HepG2 (cell line): ENCODE measurements around the gene SLC35B1. TPM values are rescaled to one million over a fixed set of nuclear protein-coding genes. Genes with fewer than 3 reads are reported as not detected.
A peak's percentile ranks its signal among the peaks of the same experiment; 100 is the strongest.

Experiments
- ATRX ChIP-seq: sonication (generic); formaldehyde crosslinking; IDR thresholded peaks from 2 replicates; pipeline ENCODE4 v1.4.0; 2020; ENCODE audit warnings: missing genetic modification reagents, borderline replicate concordance
- FOXC1 ChIP-seq: sonication (generic); formaldehyde crosslinking; IDR thresholded peaks from 2 replicates; pipeline ENCODE4 v1.8.0; 2022; ENCODE audit warnings: mild to moderate bottlenecking, missing genetic modification reagents, borderline replicate concordance
- GLMP ChIP-seq: sonication (generic); formaldehyde crosslinking; IDR thresholded peaks from 2 replicates; pipeline ENCODE4 v1.9.0; 2021; ENCODE audit warnings: missing genetic modification reagents, mild to moderate bottlenecking, borderline replicate concordance
- HNRNPH1 ChIP-seq: fragments of 200-400 bp; formaldehyde crosslinking; optimal IDR thresholded peaks from 2 replicates; pipeline ENCODE3; 2017; ENCODE audit warnings: mild to moderate bottlenecking, low read depth, low read length
- HNRNPL ChIP-seq: fragments of 200-400 bp; formaldehyde crosslinking; IDR thresholded peaks from 2 replicates; pipeline ENCODE4 v1.6.1; 2017; ENCODE audit warnings: mild to moderate bottlenecking, low read depth, low read length
- KLF16 ChIP-seq, 2 experiments: sonication (generic) in 1 of 2; formaldehyde crosslinking in 1 of 2; IDR thresholded peaks; 2 replicates each; pipeline versions ENCODE4 v1.6.1 to v1.8.0; 2016 to 2023; ENCODE audit warnings: missing genetic modification reagents in 2 of 2, missing compliant biosample characterization in 1 of 2
- MAX ChIP-seq: IDR thresholded peaks from 2 replicates; pipeline ENCODE4 v1.6.1; 2012; ENCODE audit warnings: inconsistent platforms
- NBN ChIP-seq: fragments of 450-650 bp; conservative IDR thresholded peaks from 2 replicates; pipeline ENCODE4 v1.6.1; 2017
- NR2F1 ChIP-seq, 2 experiments: fragments of 450-650 bp in 1 of 2; formaldehyde crosslinking in 1 of 2; IDR thresholded peaks; 2 replicates each; pipeline versions ENCODE4 v1.5.0 to v1.6.1; 2016 to 2020; ENCODE audit warnings: mild to moderate bottlenecking in 1 of 2, missing compliant biosample characterization in 1 of 2, missing genetic modification reagents in 1 of 2, moderate library complexity in 1 of 2
- POGZ ChIP-seq: sonication (generic); formaldehyde crosslinking; IDR thresholded peaks from 2 replicates; pipeline ENCODE4 v1.4.0; 2020; ENCODE audit warnings: mild to moderate bottlenecking, missing genetic modification reagents
- RBM39 ChIP-seq: fragments of 200-400 bp; formaldehyde crosslinking; IDR thresholded peaks from one replicate; pipeline ENCODE4 v1.6.1; 2018; ENCODE audit warnings: antibody characterized with exemption, mild to moderate bottlenecking, low read depth, low read length; ENCODE audit not compliant: poor library complexity, severe bottlenecking
- TAF15 ChIP-seq: fragments of 200-400 bp; formaldehyde crosslinking; IDR thresholded peaks from one replicate; pipeline ENCODE4 v1.6.1; 2018; ENCODE audit warnings: mild to moderate bottlenecking, low read depth, low read length; ENCODE audit not compliant: poor library complexity, severe bottlenecking
- XRCC5 ChIP-seq: fragments of 200-400 bp; formaldehyde crosslinking; optimal IDR thresholded peaks from 2 replicates; pipeline ENCODE3; 2017; ENCODE audit warnings: mild to moderate bottlenecking, low read length
- ZFYVE20 ChIP-seq: sonication (generic); formaldehyde crosslinking; IDR thresholded peaks from 2 replicates; pipeline ENCODE4 v1.8.0; 2023; ENCODE audit warnings: low read depth, mild to moderate bottlenecking, moderate library complexity, missing genetic modification reagents, borderline replicate concordance
- ZGPAT ChIP-seq: IDR thresholded peaks from 2 replicates; pipeline ENCODE4 v1.6.1; 2016; ENCODE audit warnings: mild to moderate bottlenecking
- ZMYM4 ChIP-seq: sonication (generic); formaldehyde crosslinking; IDR thresholded peaks from 2 replicates; pipeline ENCODE4 v1.8.1; 2023; ENCODE audit warnings: mild to moderate bottlenecking, missing genetic modification reagents
- ZNF407 ChIP-seq: sonication (generic); formaldehyde crosslinking; IDR thresholded peaks from one replicate; pipeline ENCODE4 v1.5.1; 2020; ENCODE audit warnings: mild to moderate bottlenecking, missing genetic modification reagents; ENCODE audit errors: not compliant biosample characterization
- ZNF772 ChIP-seq: sonication (generic); formaldehyde crosslinking; IDR thresholded peaks from 2 replicates; pipeline ENCODE4 v1.5.0; 2020; ENCODE audit warnings: mild to moderate bottlenecking, missing genetic modification reagents
- polyA plus RNA-seq, 8 experiments: library from polyadenylated mRNA; depleted of rRNA in 3 of 8; stranded (reverse) in 7 of 8; unstranded in 1 of 8; fragments of >200 nt; fragmentation: Illumina TruSeq in 4 of 8; extraction: Trizol in 4 of 8; gene quantifications; 2 replicates each; pipeline versions ENCODE4 v1.2.1 to v1.2.3, GENCODE V29; 2011 to 2016; ENCODE audit warnings: low read depth in 4 of 8, missing spikeins in 1 of 8, mixed read lengths in 1 of 8; ENCODE audit not compliant: insufficient read depth in 1 of 8
- total RNA-seq, 5 experiments: library from RNA; depleted of rRNA; stranded (reverse); fragments of >200 nt; fragmentation: Illumina TruSeq; extraction: Trizol; gene quantifications; 2 replicates each; pipeline ENCODE4 v1.2.3, GENCODE V29; 2016; ENCODE audit warnings: low read depth in 1 of 5

Gene SLC35B1
- total and polyA plus RNA-seq, 2 of the 13 experiments (the other 11 are each of a cell fraction or from before 2014, with no cell fraction given): 99.6 to 113 TPM

- TF ChIP-seq HNRNPL: no peak
- TF ChIP-seq ZGPAT (CRISPR knock-in tag): no peak
- TF ChIP-seq ATRX (CRISPR knock-in tag): no peak
- no peak for TF ChIP-seq POGZ
- no peak for TF ChIP-seq TAF15
- TF ChIP-seq NR2F1 (CRISPR knock-in tag; IDR thresholded peaks at IDR 0.05): no peak
- no peak for TF ChIP-seq GLMP (CRISPR knock-in tag)
- no peak for TF ChIP-seq ZNF407 (CRISPR knock-in tag)
- TF ChIP-seq KLF16 (CRISPR knock-in tag; IDR thresholded peaks at IDR 0.05): no peak
- peak; percentile 44; the same call in 1 of the 2 replicates for TF ChIP-seq ZMYM4 (CRISPR knock-in tag)
- TF ChIP-seq RBM39: no peak
- no peak for TF ChIP-seq ZNF772
- no peak for TF ChIP-seq NBN
- TF ChIP-seq XRCC5: peak; percentile 87
- TF ChIP-seq ZFYVE20 (CRISPR knock-in tag): no peak
- no peak for TF ChIP-seq FOXC1 (CRISPR knock-in tag)
- no peak for TF ChIP-seq HNRNPH1
- TF ChIP-seq MAX: peak; percentile 88
These were observed 4.0 kb downstream of the SLC35B1 start (continued) for GRCh38 chr17:49703557-49704277.
